NK-92 (cell line): ENCODE results near the gene SPHK2.
"Not testable (repeated sequence)": the region's sequence is repeated elsewhere in the genome, so short reads cannot be mapped to it uniquely, and the experiment has no call there.

Source experiments
- DNase-seq: peaks from one replicate; lab custom pipeline; 2025; ENCODE audit not compliant: unreplicated experiment; lab: John Stamatoyannopoulos, UW

The SPHK2 gene

GRCh38 chr19:48624067-48624594 is 4.8 kb downstream of the SPHK2 start:
- peak; percentile 51 for DNase-seq

- no peak for DNase-seq
Measured at GRCh38 chr19:48624791-48625723, 5.8 kb downstream of the SPHK2 start.

- DNase-seq = no peak
Measured at GRCh38 chr19:48625891-48626327, 6.6 kb downstream of the SPHK2 start.

GRCh38 chr19:48627201-48627864 is 8.0 kb downstream of the SPHK2 start:
- no peak for DNase-seq

- no peak for DNase-seq
Measured at GRCh38 chr19:48627865-48628314, 8.6 kb downstream of the SPHK2 start.

GRCh38 chr19:48628486-48629296 is 9.4 kb downstream of the SPHK2 start:
- DNase-seq = no peak

- no peak for DNase-seq
Measured at GRCh38 chr19:48629297-48629598, 9.9 kb downstream of the SPHK2 start.

GRCh38 chr19:48629599-48630295 is 10.4 kb downstream of the SPHK2 start:
- no peak for DNase-seq

- DNase-seq = no peak
Measured at GRCh38 chr19:48630296-48631063, 11.2 kb downstream of the SPHK2 start.

- DNase-seq = no peak
Measured at GRCh38 chr19:48631225-48631624, 11.9 kb downstream of the SPHK2 start.

- not testable (repeated sequence) for DNase-seq
Measured at GRCh38 chr19:48632286-48632685, 13.0 kb downstream of the SPHK2 start.

- DNase-seq = no peak
Measured at GRCh38 chr19:48632692-48633147, 13.4 kb downstream of the SPHK2 start.

GRCh38 chr19:48633148-48634035 is 14.1 kb downstream of the SPHK2 start:
- DNase-seq = no peak

- DNase-seq = no peak
Measured at GRCh38 chr19:48634036-48634342, 14.7 kb downstream of the SPHK2 start.

- DNase-seq = no peak
Measured at GRCh38 chr19:48634424-48635262, 15.3 kb downstream of the SPHK2 start.

- no peak for DNase-seq
Measured at GRCh38 chr19:48635263-48635965, 16.1 kb downstream of the SPHK2 start.
